GM12891 (cell line): Measurements from ENCODE around the gene LIN28B.

Source experiments
- POLR2A ChIP-seq: IDR thresholded peaks from 2 replicates; pipeline ENCODE4 v1.6.1; 2011; ENCODE audit warnings: low read depth, low read length, control low read depth
- TAF1 ChIP-seq: IDR thresholded peaks from 2 replicates; pipeline ENCODE4 v1.6.1; 2011; ENCODE audit warnings: low read depth, low read length, control low read depth

DNA sequence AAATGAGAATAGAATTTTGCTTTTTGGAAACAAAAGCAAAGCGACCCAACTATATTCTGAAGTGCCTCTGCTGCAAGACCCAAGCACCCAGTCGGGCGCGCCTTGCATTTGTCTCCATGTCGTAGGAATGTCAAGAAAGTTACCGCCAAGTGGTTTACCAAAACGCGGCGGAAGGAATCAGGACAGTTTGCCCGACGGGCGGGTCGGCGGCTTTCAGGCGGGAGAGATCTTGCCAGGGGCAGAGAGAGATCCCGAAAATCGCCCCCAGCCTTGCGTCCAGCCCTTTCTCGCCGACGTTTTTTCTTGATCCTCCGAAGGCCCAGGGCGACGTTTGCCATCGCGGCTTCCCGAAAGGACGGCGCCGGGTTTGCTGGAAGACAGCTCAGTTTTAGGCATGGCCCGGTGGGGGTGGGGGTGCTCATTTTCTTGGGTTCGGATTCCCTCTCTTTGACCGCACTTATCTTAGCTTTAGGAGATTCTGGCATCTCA lies 4.0 kb upstream of the LIN28B start:
- TF ChIP-seq POLR2A = no peak
- no peak for TF ChIP-seq TAF1
